Activated CD8-positive, alpha-beta memory T cell treated with anti-CD3 and anti-CD28 coated beads for 24 hours (primary cell): ENCODE data around the gene COA7.

ENCODE experiments used
- DNase-seq: peaks from one replicate; pipeline ENCODE4 v3.0.0-alpha.2; 2020

Gene COA7

GRCh38 chr1:52667984-52668383, 30.2 kb downstream of the COA7 start:
- no peak for DNase-seq

GRCh38 chr1:52667290-52667689, 30.9 kb downstream of the COA7 start:
- no peak for DNase-seq

- no peak for DNase-seq
Measured at GRCh38 chr1:52665006-52665941, 32.9 kb downstream of the COA7 start.

GRCh38 chr1:52663716-52664115, 34.4 kb downstream of the COA7 start:
- DNase-seq, result no peak

GRCh38 chr1:52662645-52663313, 35.4 kb downstream of the COA7 start:
- DNase-seq, result no peak

GRCh38 chr1:52660807-52661206, 37.3 kb downstream of the COA7 start:
- DNase-seq, result no peak

- no peak for DNase-seq
Measured at GRCh38 chr1:52659851-52660596, 38.1 kb downstream of the COA7 start.

- DNase-seq, result peak; percentile 70
Measured at GRCh38 chr1:52659356-52659755, 38.8 kb downstream of the COA7 start.

GRCh38 chr1:52658795-52659194, 39.4 kb downstream of the COA7 start:
- no peak for DNase-seq

GRCh38 chr1:52657702-52658101, 40.4 kb downstream of the COA7 start:
- DNase-seq, result no peak

GRCh38 chr1:52654063-52654462, 44.1 kb downstream of the COA7 start:
- no peak for DNase-seq

GRCh38 chr1:52653207-52653849, 44.8 kb downstream of the COA7 start:
- no peak for DNase-seq

GRCh38 chr1:52651904-52652303, 46.2 kb downstream of the COA7 start:
- no peak for DNase-seq

- peak; percentile 37 for DNase-seq
Measured at GRCh38 chr1:52645261-52645660, 52.9 kb downstream of the COA7 start.

GRCh38 chr1:52641307-52641706, 56.8 kb downstream of the COA7 start:
- peak; percentile 51 for DNase-seq

- peak; percentile 43 for DNase-seq
Measured at GRCh38 chr1:52640697-52641096, 57.5 kb downstream of the COA7 start.

- peak; percentile 54 for DNase-seq
Measured at GRCh38 chr1:52637946-52638345, 60.2 kb downstream of the COA7 start.

- DNase-seq, result peak; percentile 83
Measured at GRCh38 chr1:52636721-52637695, 61.1 kb downstream of the COA7 start.

- DNase-seq, result peak; percentile 54
Measured at GRCh38 chr1:52635321-52636089, 62.6 kb downstream of the COA7 start.
